GM13977 (cell line): ENCODE measurements around the gene FOXJ3.

Experiments
- DNase-seq: peaks from one replicate; pipeline ENCODE4 v3.0.0; 2012; ENCODE audit warnings: low spot score
- CTCF ChIP-seq: IDR thresholded peaks from 2 replicates; pipeline ENCODE4 v1.5.1; 2012; ENCODE audit warnings: mild to moderate bottlenecking, control low read depth; ENCODE audit not compliant: insufficient read depth; ENCODE audit errors: extremely low read depth, missing control alignments
- in situ Hi-C: fragments of 300-500 bp; cut with MboI; formaldehyde crosslinking; loops from one replicate; pipeline ENCODE4 v1.12.0; 2022; ENCODE audit warnings: low sequenced_read_pairs, low pct_unique_long_range_greater_than_20kb, mixed read lengths, inconsistent platforms; ENCODE audit not compliant: unreplicated experiment

FOXJ3 gene

GRCh38 chr1:42369471-42369870, 34.4 kb upstream of the FOXJ3 start:
- DNase-seq, result no peak
- no peak for TF ChIP-seq CTCF
- in situ Hi-C loops, result no loop called here

DNA sequence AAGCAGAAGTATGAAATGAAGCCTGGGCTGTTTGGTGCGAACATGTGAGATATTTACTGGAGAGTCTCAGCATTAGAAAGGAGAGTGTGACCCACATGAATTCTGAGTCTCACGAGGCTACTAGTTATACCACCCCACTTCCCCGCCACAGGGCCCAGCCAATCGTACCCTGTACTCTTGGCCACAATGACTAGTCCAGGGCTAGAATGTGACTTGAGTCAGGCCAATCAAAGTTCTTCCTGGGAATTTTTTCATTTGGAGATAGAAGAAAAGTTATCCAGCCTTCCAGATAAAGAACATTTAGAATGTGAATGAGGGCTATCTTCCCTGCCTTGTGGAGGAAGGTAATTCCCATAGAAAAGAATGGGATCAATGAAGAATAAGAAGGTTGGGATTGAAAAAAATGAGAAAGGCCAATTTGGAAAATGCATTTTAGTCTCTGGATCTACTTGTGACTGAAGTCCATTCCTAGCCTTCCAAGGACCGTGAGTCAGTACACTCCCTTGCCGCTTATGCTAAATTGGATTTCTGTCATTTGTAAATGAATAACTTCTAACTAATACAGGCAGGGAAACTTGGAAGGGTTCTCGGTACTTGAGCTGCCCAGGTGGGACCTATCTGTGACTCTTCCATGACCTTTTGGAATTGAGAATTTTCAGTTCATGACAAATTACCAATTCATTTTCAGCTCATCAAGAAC, 33.2 kb upstream of the FOXJ3 start:
- TF ChIP-seq CTCF, result no peak
- in situ Hi-C loops, result no loop called here
- no peak for DNase-seq

- DNase-seq, result no peak
- in situ Hi-C loops, result no loop called here
- TF ChIP-seq CTCF, result no peak
Measured at GRCh38 chr1:42365118-42365517, 30.1 kb upstream of the FOXJ3 start.

- no peak for TF ChIP-seq CTCF
- DNase-seq, result no peak
- in situ Hi-C loops, result no loop called here
Measured at GRCh38 chr1:42364542-42364941, 29.5 kb upstream of the FOXJ3 start.

DNA sequence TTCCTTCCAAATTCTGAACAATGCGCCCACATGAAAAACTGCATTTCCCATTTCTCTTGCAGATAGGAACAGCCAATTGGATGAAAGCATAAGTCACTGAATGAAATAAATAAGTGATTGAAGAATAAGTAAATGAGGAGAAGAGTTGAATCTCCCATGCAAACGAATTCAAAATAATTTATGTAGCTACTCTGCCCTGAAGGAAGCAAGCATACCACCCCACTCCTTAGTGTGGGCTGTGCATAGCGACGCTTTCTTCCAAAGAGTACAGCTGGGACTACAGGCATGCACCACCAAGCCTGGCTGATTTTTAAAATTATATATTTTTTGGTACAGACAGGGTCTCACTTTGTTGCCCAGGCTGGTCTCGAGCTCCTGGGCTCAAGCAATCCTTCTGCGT, 29.1 kb upstream of the FOXJ3 start:
- DNase-seq, result no peak
- in situ Hi-C loops, result no loop called here
- TF ChIP-seq CTCF, result no peak

DNA sequence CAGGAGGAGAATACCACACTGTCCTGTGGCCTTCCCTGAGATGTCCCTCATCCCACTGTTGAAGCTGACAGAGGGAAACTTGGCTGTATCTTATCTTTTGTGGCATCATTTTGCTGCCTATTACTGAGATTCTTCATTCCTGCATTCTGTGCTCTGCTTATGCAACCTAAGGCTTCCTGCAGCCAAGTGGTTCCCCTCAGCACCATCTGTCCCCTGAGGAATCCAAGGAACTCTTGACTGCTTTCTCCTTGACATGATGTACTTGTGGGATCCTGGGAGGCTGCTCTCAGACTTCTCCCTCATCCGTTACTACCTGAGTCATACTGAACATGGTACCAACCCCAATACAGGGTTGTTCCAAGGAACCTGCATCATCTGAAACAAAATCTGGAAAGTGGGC, 24.4 kb upstream of the FOXJ3 start:
- no peak for TF ChIP-seq CTCF
- no peak for DNase-seq
- in situ Hi-C loops, result no loop called here

- DNase-seq, result peak; percentile 67
- TF ChIP-seq CTCF, result no peak
- in situ Hi-C loops, result no loop called here
Measured at GRCh38 chr1:42358791-42359190, 23.8 kb upstream of the FOXJ3 start.
